GM18505 (cell line): ENCODE results near the gene CYP21A2.
"Not testable (repeated sequence)": the region's sequence is repeated elsewhere in the genome, so short reads cannot be mapped to it uniquely, and the experiment has no call there.

Source experiments
- ATAC-seq: cut with Tn5 transposase; IDR thresholded peaks from one replicate; pipeline ENCODE4 v1.9.1; 2021; ENCODE audit not compliant: unreplicated experiment
- POLR2A ChIP-seq: IDR thresholded peaks from 4 replicates; pipeline ENCODE4 v1.6.1; 2011; ENCODE audit warnings: borderline replicate concordance; ENCODE audit not compliant: insufficient read depth, insufficient read length; ENCODE audit errors: extremely low read depth

CYP21A2 gene

GRCh38 chr6:32047084-32047478, 8.9 kb downstream of the CYP21A2 start:
- TF ChIP-seq POLR2A = no peak
- no peak for ATAC-seq

- no peak for ATAC-seq
- no peak for TF ChIP-seq POLR2A
These were observed 9.3 kb downstream of the CYP21A2 start for GRCh38 chr6:32047539-32047854.

- ATAC-seq = no peak
- no peak for TF ChIP-seq POLR2A
These were observed 9.9 kb downstream of the CYP21A2 start for GRCh38 chr6:32047855-32048766.

- not testable (repeated sequence) for ATAC-seq
These were observed 10.9 kb downstream of the CYP21A2 start for GRCh38 chr6:32049149-32049548.

- not testable (repeated sequence) for ATAC-seq
These were observed 11.5 kb downstream of the CYP21A2 start for GRCh38 chr6:32049736-32050135.

GRCh38 chr6:32050562-32050961, 12.3 kb downstream of the CYP21A2 start:
- no peak for TF ChIP-seq POLR2A
- ATAC-seq = no peak

- not testable (repeated sequence) for ATAC-seq
These were observed 14.4 kb downstream of the CYP21A2 start for GRCh38 chr6:32052626-32053025.

- ATAC-seq = not testable (repeated sequence)
These were observed 15.1 kb downstream of the CYP21A2 start for GRCh38 chr6:32053314-32053713.

- ATAC-seq = not testable (repeated sequence)
These were observed 17.5 kb downstream of the CYP21A2 start for GRCh38 chr6:32055756-32056155.

GRCh38 chr6:32056254-32056653, 18.0 kb downstream of the CYP21A2 start:
- ATAC-seq = no peak
- no peak for TF ChIP-seq POLR2A

GRCh38 chr6:32057966-32058365, 19.8 kb downstream of the CYP21A2 start:
- TF ChIP-seq POLR2A = no peak
- no peak for ATAC-seq

GRCh38 chr6:32058511-32058963, 20.3 kb downstream of the CYP21A2 start:
- no peak for TF ChIP-seq POLR2A

GRCh38 chr6:32060966-32061655, 22.9 kb downstream of the CYP21A2 start:
- ATAC-seq = no peak
- TF ChIP-seq POLR2A = no peak

More at GRCh38 chr6:32058511-32058963, 20.3 kb downstream of the CYP21A2 start:
- ATAC-seq = no peak

- ATAC-seq = no peak
These were observed 26.5 kb downstream of the CYP21A2 start for GRCh38 chr6:32064706-32065105.

GRCh38 chr6:32067521-32067920, 29.3 kb downstream of the CYP21A2 start:
- not testable (repeated sequence) for ATAC-seq

More at GRCh38 chr6:32064706-32065105, 26.5 kb downstream of the CYP21A2 start:
- no peak for TF ChIP-seq POLR2A

GRCh38 chr6:32068315-32068714, 30.1 kb downstream of the CYP21A2 start:
- ATAC-seq = not testable (repeated sequence)
